Measurements from ENCODE around the gene ADGRB3.
"Not testable (repeated sequence)": the region's sequence is repeated elsewhere in the genome, so short reads cannot be mapped to it uniquely, and the experiment has no call there.

Gene ADGRB3

DNA sequence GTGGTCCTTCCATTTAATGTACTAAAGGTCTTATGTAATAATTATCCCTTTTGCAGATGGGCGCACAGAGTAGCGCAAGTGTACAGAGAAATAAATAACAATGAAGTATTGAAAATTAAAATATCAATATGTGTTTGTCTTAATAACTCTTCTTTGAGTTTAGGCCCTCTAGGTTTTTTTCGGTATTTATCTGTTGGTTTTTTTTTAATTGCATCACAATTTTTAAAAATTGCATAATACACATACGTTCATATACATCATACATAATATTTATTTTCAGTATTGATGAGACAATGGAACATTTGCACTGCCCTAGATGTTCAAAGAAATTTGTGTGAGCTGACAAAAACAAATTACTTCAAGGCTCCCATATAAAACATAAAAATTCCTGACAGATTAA is 15.1 kb downstream of the ADGRB3 start:
- no peak for DNase-seq (ENCODE audit: low read depth)

DNA sequence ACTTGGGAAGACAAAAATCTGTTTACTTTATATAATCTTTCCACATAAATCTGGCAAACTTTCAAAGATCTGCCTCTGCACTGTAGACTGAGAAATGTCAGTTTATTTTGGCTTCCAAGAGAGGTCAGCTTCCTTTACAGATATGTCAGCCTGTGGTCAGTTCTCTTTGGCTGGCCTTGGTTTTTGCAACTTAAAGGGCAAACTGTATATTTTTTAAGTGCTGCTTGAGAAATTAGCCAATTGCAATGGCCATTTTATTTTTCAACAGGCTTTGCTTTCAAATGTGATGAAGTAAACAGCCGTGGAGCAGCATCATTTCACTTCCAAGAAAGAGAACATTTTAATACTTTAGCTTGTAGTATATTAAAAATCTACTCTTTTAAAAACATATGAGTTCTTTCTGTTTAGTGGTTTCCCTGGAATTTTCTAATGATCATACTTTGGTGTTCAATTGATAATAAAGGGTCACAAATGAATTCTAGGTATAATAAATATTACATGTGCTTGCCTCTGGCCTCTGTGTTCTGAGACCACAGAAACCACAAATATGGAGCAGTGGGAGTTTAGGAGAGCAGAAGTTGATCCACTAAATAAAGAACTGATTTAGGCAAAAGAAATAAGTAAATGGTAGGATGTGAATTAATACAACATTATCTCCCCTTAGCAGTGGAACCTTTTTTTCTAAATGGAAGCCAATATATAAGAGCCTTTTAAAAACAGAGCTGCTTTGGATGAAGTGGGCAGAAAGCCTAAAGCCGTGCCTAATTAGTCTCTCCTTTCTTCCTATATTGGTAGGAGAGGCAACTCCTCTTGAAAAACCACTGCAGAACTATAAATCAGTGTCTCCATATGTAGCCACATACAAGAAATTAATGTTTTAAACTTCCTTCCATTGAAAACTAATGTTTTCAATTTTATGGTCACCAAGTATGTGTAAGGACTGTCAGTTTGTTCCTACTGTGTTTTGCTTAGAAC is 16.2 kb downstream of the ADGRB3 start:
- DNase-seq (ENCODE audit: low read depth) = no peak

DNA sequence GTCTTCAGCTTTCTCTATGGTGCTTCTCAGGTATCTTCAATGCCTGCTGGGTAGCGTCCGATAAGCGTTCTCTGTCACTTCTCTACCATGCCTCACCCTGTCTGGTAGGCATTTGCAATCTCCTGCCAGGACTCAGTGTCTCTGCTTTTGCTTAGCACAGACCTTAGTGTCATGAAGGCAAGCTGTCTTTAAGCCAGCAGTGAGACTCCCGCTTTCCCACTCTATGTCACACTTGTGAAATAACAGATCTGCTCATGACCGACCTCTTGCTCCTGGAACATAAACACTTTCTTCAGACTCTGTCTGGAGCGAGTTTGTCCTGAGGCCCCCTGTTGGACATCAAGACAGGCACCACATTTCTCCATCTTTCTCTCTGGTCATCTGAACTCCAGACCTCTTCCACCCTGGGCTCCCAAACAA is 17.0 kb downstream of the ADGRB3 start:
- no peak for DNase-seq (ENCODE audit: low read depth)

DNA sequence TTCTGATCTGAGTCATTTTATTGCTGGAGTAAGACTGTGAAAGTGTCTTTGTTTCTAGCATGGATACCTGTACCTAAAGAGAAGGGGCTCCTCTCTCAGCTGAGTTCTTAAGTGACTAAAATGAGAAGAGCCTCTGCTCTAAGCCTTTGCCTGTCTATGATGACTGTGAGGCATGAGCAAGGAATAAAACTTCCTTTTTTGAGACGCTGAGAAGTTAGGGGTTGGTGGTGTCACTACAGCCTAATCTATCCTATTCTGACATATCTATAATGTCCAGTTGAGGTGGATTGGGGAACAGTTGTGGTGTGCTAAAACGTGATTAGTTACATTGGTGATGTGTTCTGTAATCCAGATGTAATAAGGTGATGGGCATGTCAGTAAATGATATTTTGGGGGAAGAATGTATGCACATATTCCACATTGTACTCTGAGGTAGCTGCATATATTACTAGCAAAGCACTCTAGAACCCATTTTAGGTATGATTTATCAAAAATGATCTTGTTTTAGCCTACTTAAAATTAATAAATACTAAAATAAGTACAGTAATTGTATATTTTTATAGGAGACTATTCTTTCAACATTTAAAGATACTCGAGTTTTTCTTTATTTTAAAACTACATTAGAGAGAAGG is 18.1 kb downstream of the ADGRB3 start:
- no peak for DNase-seq (ENCODE audit: low read depth)

DNA sequence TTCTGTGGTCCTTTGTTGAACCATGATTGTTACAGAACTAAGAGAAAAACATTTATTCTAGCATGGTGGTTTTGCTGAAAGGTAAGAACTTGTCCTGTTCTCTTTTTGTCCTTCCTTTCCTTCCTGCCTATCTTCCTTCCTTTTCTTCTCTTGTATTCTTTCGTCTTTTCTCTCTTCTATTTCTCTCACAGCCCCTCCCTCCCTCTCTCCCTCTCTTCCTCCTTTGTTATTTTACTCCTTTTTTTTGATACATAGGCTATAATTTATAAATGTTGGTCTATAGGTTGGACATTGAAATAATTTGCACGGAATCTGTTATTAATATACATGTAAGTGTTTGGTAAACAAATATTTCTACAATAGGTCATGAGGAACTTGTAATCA is 18.6 kb downstream of the ADGRB3 start:
- DNase-seq (ENCODE audit: low read depth) = no peak

DNA sequence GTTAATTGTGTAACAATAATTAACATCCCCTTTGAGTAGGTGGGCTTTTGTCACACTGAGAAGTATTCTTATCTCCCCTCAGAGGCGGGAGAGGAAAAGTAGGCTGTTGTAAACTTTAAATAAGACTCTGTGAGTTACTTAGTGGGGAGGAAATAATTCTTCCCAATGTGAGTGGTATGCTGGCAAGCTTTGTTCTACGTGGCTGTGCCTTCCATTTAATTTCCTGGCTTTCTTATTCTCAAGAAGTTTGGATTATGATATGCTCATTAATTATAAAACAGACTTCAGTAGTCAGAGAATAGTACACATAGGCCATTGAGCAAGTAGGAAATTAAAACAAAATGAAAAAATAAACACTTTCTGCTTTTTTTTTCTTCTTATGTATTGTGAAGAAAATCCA is 19.1 kb downstream of the ADGRB3 start:
- DNase-seq (ENCODE audit: low read depth) = no peak

DNA sequence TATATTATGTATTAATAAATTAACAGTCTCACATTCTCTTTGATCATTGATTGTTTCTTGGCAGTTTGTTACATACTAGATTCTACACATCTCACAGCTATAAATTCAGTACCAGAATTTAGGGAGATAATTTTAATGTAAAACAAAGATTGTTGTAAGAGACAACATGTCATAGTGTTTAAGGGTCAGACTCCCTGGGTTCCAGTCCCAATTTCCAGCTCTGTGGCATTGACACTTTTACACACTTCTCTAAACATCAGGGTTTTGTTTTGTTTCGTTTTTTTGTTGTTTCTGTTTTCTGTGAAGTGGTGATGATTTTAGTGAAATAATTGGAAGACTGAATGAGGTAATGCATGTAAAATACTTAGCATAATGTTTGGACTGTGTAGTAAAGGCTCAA is 19.9 kb downstream of the ADGRB3 start:
- no peak for DNase-seq (ENCODE audit: low read depth)

DNA sequence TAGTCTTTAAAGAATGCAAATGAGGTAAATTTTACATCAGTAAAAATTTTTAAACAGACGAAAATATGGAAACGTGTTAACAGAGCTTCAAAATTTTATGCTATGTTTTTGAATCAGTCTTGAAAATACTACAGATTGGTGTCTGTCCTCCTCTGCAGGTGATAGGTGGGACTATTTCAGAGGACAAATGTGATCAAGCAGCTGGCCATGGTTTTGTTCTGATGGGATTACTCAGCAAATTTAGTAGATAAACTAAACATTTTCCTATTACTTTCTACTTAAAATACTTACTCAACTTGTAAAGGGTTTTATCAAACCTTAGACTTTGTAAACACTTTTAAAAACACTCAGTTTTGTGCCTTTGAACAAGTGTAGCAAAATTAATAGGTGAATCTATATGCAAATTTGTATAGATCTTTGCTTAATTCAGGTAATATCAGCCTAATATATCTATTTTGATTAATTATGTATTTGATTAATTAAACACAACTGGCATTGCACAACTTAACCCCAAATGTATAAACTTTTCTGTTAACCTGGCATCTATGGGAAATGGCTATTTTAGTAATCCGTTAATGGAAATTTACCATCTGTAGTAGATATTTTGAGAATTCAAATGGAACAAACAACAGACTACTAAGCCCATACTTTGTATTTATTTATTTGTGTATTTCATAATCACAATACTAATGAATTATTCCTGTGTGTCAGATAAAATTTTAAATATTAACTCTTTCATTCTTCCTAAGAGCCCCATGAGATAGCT is 22.5 kb downstream of the ADGRB3 start:
- DNase-seq (ENCODE audit: low read depth) = no peak

DNA sequence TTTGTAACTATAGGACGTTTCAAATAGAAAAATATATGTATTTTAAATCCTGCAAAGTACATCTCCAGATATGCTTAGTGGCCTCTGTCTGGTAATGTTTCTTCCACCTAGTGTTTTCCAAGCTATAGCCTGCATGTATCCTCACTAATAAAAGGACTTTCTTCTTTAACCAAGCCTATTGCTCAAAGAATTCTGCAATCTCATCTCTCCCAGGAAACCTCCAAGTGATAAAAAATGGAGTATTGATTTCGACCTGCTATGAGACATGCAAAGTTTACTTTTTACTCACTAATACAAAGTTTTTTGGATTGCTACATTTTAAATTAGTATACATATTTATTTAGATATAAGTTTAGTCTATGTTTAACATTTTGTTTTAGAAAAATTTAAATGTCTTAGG is 23.3 kb downstream of the ADGRB3 start:
- DNase-seq (ENCODE audit: low read depth) = no peak

DNA sequence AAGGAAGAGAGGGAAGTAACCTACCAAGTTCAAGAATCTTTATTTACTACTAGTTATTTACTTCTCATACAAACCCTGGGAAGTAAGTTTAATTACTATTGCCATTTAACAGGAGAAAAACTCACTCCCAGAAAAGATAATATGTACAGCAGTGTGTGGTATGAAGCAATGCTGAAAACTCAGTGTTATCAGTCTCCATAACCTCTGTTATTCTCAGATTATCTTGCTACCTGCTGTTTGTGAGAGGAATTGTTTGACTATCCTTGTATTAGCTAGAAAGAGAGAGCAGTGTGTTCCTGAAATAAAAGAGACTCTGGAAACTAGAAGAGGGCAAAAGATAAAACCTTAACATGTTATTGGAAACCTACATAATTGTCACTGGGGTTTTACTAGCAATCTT is 38.2 kb downstream of the ADGRB3 start:
- no peak for DNase-seq (ENCODE audit: low read depth)

DNA sequence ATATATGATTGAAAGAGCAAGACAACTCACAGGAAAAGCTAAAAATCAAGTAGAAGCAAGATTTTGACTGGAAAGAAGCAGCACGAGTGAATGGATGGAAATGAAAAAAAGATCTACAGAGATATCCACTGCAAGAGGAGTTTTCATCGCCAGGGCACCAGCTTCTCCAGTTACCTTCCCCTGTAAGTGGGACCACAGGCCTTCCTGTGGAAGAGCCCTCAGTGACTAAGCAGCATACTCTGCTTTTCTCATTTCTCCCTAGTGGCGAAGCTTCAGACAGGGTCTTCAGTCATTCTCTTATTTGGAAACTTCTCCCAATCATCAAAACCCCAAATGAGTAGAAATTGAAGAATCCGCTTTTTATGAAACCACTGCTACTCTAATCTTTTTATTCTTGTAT is 40.5 kb downstream of the ADGRB3 start:
- DNase-seq (ENCODE audit: low read depth) = no peak

DNA sequence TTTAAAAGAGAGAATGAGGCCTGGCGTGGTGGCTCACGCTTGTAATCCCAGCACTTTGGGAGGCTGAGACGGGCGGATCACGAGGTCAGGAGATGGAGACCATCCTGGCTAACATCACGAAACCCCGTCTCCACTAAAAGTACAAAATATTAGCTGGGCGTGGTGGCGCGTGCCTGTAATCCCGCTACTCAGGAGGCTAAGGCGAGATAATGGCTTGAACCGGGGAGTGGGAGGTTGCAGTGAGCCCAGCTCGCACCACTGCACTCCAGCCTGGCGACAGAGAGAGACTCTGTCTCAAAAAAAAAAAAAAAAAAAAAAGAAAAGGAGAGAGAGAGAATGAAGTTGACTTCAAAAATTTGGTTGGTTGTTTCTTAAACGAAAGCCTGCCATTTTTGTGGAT is 41.0 kb downstream of the ADGRB3 start:
- not testable (repeated sequence) for DNase-seq (ENCODE audit: low read depth)

DNA sequence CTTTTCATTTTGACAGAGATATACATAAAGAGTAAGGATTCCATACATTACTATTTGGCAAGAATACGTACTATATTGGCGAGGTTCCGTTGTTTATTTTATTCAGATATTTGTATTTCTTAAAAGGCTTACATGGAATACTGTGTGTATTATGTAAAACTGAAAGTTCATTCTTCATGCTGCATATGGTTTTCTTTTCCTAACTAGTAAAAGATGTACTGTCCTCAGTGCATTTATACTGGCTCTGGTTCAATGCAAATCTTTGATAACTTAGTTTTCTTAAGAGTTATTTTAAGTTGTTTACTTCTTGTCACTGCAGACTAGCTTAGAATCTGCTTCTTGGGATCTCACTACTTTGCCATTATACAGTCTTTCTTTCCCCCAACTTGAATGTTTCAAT is 42.0 kb downstream of the ADGRB3 start:
- DNase-seq (ENCODE audit: low read depth) = no peak

DNA sequence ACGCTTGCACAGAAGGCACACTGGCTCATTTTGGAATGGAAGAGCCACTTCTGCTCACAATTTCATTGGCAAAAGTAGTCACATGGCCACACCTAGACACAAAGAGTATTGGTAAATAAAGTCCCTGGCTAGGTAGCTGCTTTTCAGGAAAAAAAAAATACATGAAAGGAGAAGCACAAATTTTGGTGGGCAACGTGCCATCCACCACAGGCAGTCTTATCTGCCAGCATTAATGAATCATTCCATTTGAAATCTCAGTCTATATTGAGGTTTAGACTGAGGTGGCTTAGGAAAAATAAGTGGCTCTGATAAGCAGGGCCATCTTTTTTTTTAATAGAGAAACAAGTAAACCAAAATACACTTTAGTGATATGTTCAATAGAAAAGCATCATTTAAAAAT is 44.3 kb downstream of the ADGRB3 start:
- DNase-seq (ENCODE audit: low read depth) = no peak

DNA sequence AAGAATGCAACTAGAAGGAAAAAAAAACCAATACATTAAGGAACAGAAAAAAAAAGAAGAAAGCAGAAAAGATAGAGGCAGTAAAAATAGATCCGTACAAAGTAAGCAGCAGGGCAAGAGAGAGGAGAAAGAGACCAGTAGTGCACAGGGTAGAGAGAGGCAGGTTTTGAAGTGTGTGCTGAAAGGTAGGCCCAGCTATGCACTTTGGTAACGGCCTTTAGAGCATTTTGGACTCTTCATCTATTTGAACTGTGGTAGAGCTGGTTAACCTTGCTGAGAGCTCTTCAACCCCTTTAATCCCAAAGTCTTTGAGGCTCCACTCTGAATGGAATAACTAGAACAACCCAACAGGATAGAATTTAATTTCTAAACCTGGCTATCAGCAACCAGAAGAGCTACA is 45.2 kb downstream of the ADGRB3 start:
- DNase-seq (ENCODE audit: low read depth) = no peak

DNA sequence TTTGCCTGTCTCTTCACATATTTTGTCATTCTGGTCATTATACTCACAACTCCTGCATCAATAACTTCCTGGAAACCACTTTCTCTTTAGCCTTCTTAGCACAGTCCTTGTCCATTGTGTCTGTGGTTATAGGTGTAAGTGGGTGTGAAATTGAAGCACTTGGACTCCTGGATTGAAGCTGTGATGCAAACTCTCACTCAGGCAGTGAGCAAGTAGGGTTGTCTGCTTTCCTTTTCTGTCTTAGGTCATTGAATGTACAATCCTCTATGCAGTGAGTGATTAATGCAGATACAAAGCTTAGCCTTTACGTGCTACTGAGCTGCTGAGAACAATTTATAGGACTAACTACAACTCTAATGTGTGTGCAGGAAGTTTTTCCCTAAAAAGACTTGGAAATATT is 54.8 kb downstream of the ADGRB3 start:
- no peak for DNase-seq (ENCODE audit: low read depth)

DNA sequence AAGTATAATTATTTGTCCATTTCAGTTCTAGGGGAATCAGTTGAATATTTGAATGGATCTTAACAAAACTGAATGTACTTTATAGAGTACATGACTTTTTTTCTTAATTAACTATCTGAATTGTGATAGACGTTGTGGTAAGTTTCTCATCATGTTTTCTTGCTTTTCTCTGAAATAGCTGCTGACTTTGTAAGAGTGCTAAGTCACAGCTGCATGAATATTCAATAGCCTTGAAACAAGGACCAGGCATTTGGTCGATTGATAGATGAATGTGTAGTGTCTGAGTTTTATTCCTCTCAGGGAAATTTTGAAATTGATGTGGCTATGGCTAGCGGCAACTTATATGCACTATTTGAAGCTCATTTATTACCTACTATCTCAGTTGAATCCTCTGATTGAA is 56.0 kb downstream of the ADGRB3 start:
- DNase-seq (ENCODE audit: low read depth) = no peak

DNA sequence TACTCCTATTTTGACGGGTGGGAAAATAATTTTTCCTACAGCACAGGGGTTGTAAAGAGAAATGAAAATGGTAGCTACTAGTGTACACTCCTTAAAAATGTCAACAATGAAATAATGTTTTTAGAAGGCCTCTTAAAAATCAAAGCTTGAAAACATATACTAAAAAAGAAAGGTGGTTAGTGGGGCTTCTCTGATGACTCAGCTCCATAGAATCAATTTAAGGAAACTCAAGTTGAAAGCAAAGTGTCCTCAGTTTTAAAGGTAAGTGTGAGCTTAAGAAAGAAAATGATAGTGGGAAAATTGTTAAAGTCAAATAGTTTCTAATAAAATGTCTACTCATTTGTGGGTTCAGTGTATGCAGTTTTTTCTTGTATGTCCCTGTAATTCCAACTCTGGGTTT is 58.2 kb downstream of the ADGRB3 start:
- DNase-seq (ENCODE audit: low read depth) = no peak

DNA sequence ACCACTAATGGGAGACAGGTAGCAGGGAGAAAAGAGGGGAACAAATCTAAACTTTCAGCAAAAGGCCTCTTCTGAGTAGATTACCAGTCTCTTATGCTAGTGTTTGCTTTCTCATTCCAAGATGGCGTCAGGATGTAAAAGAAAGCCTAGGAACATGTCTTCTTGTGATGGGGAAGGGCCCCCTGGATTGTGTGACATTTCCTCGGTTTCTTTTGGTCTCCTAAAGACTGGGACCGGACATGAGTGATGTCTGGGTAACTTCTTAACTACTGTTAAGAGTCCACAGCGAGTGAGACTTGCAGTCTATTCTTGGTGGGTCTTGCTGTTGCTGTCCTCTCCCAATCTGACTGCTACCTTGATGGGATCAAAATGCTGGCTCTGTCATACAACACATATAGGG is 60.3 kb downstream of the ADGRB3 start:
- no peak for DNase-seq (ENCODE audit: low read depth)

DNA sequence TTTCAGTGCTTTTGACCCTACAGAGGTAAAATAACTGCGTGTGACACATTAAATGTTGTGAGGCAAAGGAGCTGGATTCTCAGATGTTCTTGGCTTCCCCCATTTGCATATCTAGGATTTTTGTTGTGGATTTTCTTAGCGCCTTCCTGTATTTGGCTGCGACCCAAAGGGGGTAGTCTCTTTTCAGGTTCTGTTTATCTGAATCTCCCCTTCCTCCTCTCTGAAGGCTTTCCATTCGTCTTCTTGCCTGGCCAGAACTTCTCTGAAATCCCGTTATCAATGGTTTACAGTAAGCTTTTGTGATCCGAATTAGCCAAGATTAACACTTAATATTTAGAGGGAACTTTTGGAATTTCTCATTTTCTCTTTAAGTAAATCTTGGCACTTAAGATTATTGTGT is 60.8 kb downstream of the ADGRB3 start:
- no peak for DNase-seq (ENCODE audit: low read depth)

DNA sequence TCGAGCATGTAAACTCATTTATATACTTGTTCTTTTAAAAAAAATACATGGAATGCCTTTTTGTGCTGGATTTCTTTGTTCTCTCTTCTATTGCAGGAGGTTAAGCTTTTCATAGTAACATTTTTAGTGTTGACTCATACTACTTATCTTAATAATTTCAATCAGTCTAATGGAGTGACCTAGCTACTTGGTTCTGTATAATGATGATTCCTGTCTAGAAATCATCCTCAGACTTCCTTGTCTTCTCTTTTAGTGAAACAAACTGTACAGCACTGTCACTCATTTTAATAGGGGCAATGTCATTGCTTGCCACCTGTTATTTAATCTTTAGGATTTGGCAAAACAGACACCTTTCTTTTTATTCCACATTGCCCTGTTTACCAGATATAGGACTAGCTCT is 62.3 kb downstream of the ADGRB3 start:
- DNase-seq (ENCODE audit: low read depth) = no peak

DNA sequence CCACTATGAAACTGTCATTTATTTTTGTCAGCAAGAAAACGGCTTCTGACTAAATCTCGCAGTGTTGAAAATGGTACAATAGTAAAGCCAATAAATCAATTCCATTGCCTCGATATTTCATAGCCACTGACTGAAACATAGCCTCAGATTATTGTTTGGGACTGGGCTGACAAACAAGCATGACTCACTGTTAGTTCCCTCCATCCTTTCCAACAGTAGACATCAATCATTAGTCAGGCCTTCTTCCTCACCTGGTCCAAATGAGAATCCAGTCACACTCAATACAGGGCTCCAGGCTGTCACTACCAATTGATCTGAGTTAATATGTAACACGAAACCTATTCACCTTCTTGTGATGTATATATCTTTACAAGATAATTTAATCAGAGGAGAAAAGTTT is 66.1 kb downstream of the ADGRB3 start:
- no peak for DNase-seq (ENCODE audit: low read depth)

DNA sequence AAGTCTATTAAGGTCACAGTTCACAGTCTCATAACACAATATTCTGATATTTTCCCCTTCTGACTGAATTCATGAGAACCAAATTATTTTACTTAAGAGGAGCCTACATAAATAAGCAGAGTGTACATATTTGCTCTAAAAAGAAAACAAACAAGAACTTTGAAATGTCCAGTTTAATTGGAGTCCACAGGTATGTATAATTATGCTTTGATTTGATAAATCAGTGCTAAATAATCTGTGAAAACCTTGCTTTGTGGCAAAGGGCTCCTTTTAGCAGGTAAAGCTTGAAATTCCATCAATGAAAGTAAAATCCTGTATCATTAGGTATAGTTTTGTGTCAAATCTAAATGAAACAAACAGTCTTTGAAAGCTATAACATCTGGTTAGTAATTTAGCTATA is 69.4 kb downstream of the ADGRB3 start:
- DNase-seq (ENCODE audit: low read depth) = no peak
